ENCODE data around the gene MTMR12. TPM values are rescaled to one million over a fixed set of nuclear protein-coding genes. Genes with fewer than 3 reads are reported as not detected.

The MTMR12 gene
- total RNA-seq, 1 donor from 2014 or later = 15.3 TPM

- no peak for ATAC-seq
Measured at GRCh38 chr5:32207355-32207634, 105.4 kb downstream of the MTMR12 start.

GRCh38 chr5:32206509-32207354, 106.0 kb downstream of the MTMR12 start:
- ATAC-seq = no peak
- DNase-seq (ENCODE audit: low spot score) = no peak

More at GRCh38 chr5:32207355-32207634, 105.4 kb downstream of the MTMR12 start:
- DNase-seq (ENCODE audit: low spot score) = no peak

- no peak for ATAC-seq
- no peak for DNase-seq (ENCODE audit: low spot score)
Measured at GRCh38 chr5:32206053-32206452, 106.7 kb downstream of the MTMR12 start.

- DNase-seq (ENCODE audit: low spot score) (no peak), ATAC-seq (peak; percentile 36)
Measured at GRCh38 chr5:32202394-32202793, 110.3 kb downstream of the MTMR12 start.

GRCh38 chr5:32201122-32201753, 111.5 kb downstream of the MTMR12 start:
- DNase-seq (ENCODE audit: low spot score) = no peak
- peak; percentile 42 for ATAC-seq

- no peak for ATAC-seq
- no peak for DNase-seq (ENCODE audit: low spot score)
Measured at GRCh38 chr5:32197032-32197431, 115.7 kb downstream of the MTMR12 start.

GRCh38 chr5:32195265-32195664, 117.5 kb downstream of the MTMR12 start:
- ATAC-seq = no peak
- no peak for DNase-seq (ENCODE audit: low spot score)

- DNase-seq (ENCODE audit: low spot score) (peak; percentile 96), ATAC-seq (peak; percentile 93)
Measured at GRCh38 chr5:32193591-32193990, 119.1 kb downstream of the MTMR12 start.

GRCh38 chr5:32190095-32190494, 122.6 kb downstream of the MTMR12 start:
- ATAC-seq (no peak), DNase-seq (ENCODE audit: low spot score) (no peak)

- no peak for ATAC-seq
- no peak for DNase-seq (ENCODE audit: low spot score)
Measured at GRCh38 chr5:32187675-32188074, 125.1 kb downstream of the MTMR12 start.

- DNase-seq (ENCODE audit: low spot score) (no peak), ATAC-seq (no peak)
Measured at GRCh38 chr5:32182463-32183063, 130.2 kb downstream of the MTMR12 start.

Other genes with a start within 250 kb of the MTMR12 start
- 66.6 TPM for gene GOLPH3, start 138.6 kb downstream of the MTMR12 start, total RNA-seq
- gene ZFR, start 131.8 kb upstream of the MTMR12 start, total RNA-seq = 18.2 TPM